ENCODE results near the gene CNR1. TPM values are rescaled to one million over a fixed set of nuclear protein-coding genes. Genes with fewer than 3 reads are reported as not detected.

The CNR1 gene
- total RNA-seq, 1 donor from 2014 or later: 0.47 TPM

Other genes starting within 250 kb of the CNR1 start
- gene SPACA1, start 118.5 kb downstream of the CNR1 start, total RNA-seq: not detected